Heart right ventricle (tissue), 16 donors: Measurements from ENCODE around the gene R3HDM4. TPM values are rescaled to one million over a fixed set of nuclear protein-coding genes. Genes with fewer than 3 reads are reported as not detected.
"Not testable (repeated sequence)": the region's sequence is repeated elsewhere in the genome, so short reads cannot be mapped to it uniquely, and the experiment has no call there.

Experiments
- ATAC-seq, 8 donors: fragments of 200-7000 bp; cut with Tn5 transposase; one replicate each; pipeline ENCODE4 v1.9.1; 2020; ENCODE audit warnings: mild to moderate bottlenecking in 8 of 8, moderate library complexity in 8 of 8, moderate number of reproducible peaks in 1 of 8
- DNase-seq, 2 donors: peaks; one replicate each; pipeline ENCODE4 v3.0.0-alpha.2; 2020
- H3K27ac ChIP-seq, 10 donors: fragments of 200-600 bp; sonication (generic) in 2 of 10; one replicate each; pipeline versions ENCODE4 v1.5.0 to v1.8.0; 2020 to 2022; ENCODE audit warnings: mild to moderate bottlenecking in 3 of 10
- H3K27me3 ChIP-seq, 7 donors: fragments of 200-600 bp; one replicate each; pipeline ENCODE4 v1.8.0; 2021 to 2022; ENCODE audit warnings: mild to moderate bottlenecking in 2 of 7
- H3K36me3 ChIP-seq, 9 donors: fragments of 200-600 bp; sonication (generic) in 1 of 9; one replicate each; pipeline versions ENCODE4 v1.5.0 to v1.8.0; 2020 to 2022; ENCODE audit warnings: mild to moderate bottlenecking in 2 of 9
- H3K4me1 ChIP-seq, 9 donors: fragments of 200-600 bp; sonication (generic) in 1 of 9; one replicate each; pipeline versions ENCODE4 v1.5.0 to v1.8.0; 2020 to 2022; ENCODE audit warnings: mild to moderate bottlenecking in 4 of 9
- H3K4me3 ChIP-seq, 10 donors: fragments of 200-600 bp; sonication (generic) in 2 of 10; one replicate each; pipeline versions ENCODE4 v1.5.0 to v1.8.0; 2020 to 2022; ENCODE audit warnings: mild to moderate bottlenecking in 7 of 10, moderate library complexity in 2 of 10
- H3K9me3 ChIP-seq, 11 donors: fragments of 200-600 bp in 10 of 11; sonication (generic) in 2 of 11; one replicate each; pipeline versions ENCODE4 v1.5.0 to v1.8.0; 2013 to 2022; ENCODE audit warnings: mild to moderate bottlenecking in 2 of 11, control low read depth in 1 of 11, moderate library complexity in 1 of 11
- CTCF ChIP-seq, 9 donors: fragments of 200-600 bp; sonication (generic) in 2 of 9; IDR thresholded peaks; one replicate each; pipeline versions ENCODE4 v1.5.0 to v1.8.0; 2021 to 2022; ENCODE audit warnings: antibody characterized with exemption in 9 of 9, mild to moderate bottlenecking in 5 of 9, moderate library complexity in 1 of 9
- WGBS, 2 donors: extraction: QIAGEN DNeasy Blood & Tissue Kit; methylation state at CpG; one replicate each; pipeline ENCODE4 v1.1.7; 2013; ENCODE audit warnings: inconsistent platforms in 1 of 2; 5-methylcytosine and 5-hydroxymethylcytosine counted together
- intact Hi-C, 10 donors: fragments of 100-400 bp; cut with DNase I; formaldehyde crosslinking; loops; one replicate each; pipeline versions ENCODE4 v1.11.1 to v1.14.2; 2022
- polyA plus RNA-seq, 2 donors: library from polyadenylated mRNA; stranded (reverse); fragments of 200-250 nt; gene quantifications; one replicate each; pipeline ENCODE4 v1.2.3, GENCODE V29; 2013
- total RNA-seq, 10 donors: library from RNA; stranded (reverse); fragmentation: NEBNext Ultra II Directional in 3 of 10; extraction: Animal tissue kit (Norgen Biotek cat#: 25700) in 3 of 10; gene quantifications; one replicate each; pipeline versions ENCODE4 v1.2.1 to v1.2.4, GENCODE V29; 2021 to 2023
- donor health status: Arrhythmogenic right ventricular cardiomyopathy.
- donor health status: ischemic (EF 13 %, LVEDD 7.1; RV severe dilation, severe dysfunction).
- donor health status: healthy with polysubstance abuse.
- donor health status: DM: no; HTN: yes; CAD: no.
- donor health status: DM: no; HTN: no; CAD: no.
- donor health status: ischemic (EF 25% LVEDD 6.9; RV normal size, moderate dysfunction).
- donor health status: ischemic (EF 25% LVEDD 5.7; RV mildly dilated, moderate dysfunction).
- donor health status: healthy.
- donor health status: DM: yes; HTN: yes; CAD: no.
- donor health status: Ischemic cardiomyopathy.
- donor health status: ischemic (EF 35%, LVEDD 5.7; RV mildly dilated, moderate dysfunction).
- donor health status: nonischemic (EF 11% LVEDD 7.7; RV severe dilation, severe dysfunction).
- donor health status: DM: yes; HTN: yes; CAD: no.
- donor health status: PGD.
- donor health status: ischemic (EF 29% LVEDD 5.4; RV normal size, mild dysfunction).
- donor health status: nonischemic (EF 23%, LVEDD 6.1; RV moderate dilation, normal function).

The R3HDM4 gene
- total and polyA plus RNA-seq, 12 donors, result 16.3 to 49.8 (median 20.8) TPM

GRCh38 chr19:958967-959855 is 46.2 kb upstream of the R3HDM4 start:
- intact Hi-C loops, result no loop called here
- no peaks in the 10 kb centered on the region for H3K4me1 ChIP-seq
- H3K27me3 ChIP-seq, result no peaks in the 10 kb centered on the region
- no peak for DNase-seq
- H3K27ac ChIP-seq, result no peak overlapping the region
- H3K4me3 ChIP-seq, result no peak overlapping the region
- no peak for ATAC-seq
- H3K36me3 ChIP-seq, result peaks cover 0 to 29% (median 0%) of the 10 kb centered on the region in 9 donors
- TF ChIP-seq CTCF (IDR thresholded peaks at IDR 0.05), result no peak
- no peaks in the 10 kb centered on the region for H3K9me3 ChIP-seq
- WGBS, 2 donors, result 89 to 91% methylated on average over 36 of the region's 36 CpGs

DNA sequence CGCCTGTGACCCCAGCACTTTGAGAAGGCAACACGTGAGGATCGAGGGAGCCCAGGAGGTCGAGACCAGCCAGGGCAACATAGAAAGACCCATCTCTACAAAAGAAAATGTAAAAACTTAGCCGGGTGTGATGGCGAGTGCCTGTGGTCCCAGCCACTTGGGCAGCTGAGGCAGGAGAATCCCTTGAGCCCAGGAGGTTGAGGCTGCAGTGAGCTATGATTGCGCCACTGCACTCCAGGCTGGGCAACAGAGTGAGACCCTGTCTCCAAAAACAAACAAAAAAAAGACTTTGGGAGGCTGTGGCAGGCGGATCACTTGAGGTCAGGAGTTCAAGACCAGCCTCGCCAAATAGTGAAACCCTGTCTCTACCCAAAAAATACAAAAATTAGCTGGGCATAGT is 44.6 kb upstream of the R3HDM4 start:
- H3K27me3 ChIP-seq, H3K9me3 ChIP-seq, H3K4me3 ChIP-seq, DNase-seq, ATAC-seq, intact Hi-C loops, H3K27ac ChIP-seq: not testable (repeated sequence)
- Histone ChIP-seq H3K36me3 (peaks cover 0 to 17% (median 0%) of the 10 kb centered on the region in 9 donors), H3K4me1 (peaks cover 0 to 11% (median 5%) of the 10 kb centered on the region in 9 donors)
- WGBS, 2 donors, result 96 to 97% methylated on average over 9 of the region's 9 CpGs

DNA sequence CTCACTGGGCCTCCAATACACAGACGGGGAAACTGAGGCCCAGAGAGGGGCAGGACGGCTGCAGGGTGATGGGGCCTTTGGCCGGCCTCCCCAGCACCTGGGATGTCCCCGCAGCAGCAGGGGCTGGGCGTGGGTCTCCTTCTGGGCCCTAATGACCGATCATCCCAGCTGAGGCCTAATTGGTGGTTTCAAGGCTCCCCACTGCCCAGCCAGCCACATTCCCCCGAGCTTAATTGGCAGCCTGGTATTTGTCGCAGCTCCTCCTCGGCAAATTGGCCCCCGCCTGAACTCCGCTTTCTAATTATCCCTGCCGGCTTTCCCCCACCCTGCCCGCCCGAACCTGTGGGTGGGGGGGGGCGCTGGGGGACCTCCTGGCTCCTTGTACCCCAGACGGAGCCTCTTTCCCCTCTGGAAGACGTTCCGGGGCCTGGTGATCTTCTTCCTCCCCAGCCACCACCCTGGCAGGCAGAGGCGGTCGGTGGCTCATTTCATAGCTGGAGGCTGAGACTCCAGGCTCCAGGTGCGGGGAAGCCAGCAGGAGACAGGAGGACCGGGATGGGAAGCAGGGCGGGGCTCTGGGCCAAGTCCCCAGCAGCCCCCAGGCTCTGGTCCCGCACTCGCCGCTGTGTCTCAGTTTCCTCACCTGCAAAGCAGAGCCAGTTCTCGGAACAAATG is 43.9 kb upstream of the R3HDM4 start:
- Histone ChIP-seq H3K9me3 (no peaks in the 10 kb centered on the region), H3K4me3 (no peak overlapping the region), H3K36me3 (peaks cover 0 to 17% (median 0%) of the 10 kb centered on the region in 9 donors), H3K27me3 (no peaks in the 10 kb centered on the region), H3K4me1 (peaks cover 0 to 17% (median 6%) of the 10 kb centered on the region in 9 donors), H3K27ac (no peak overlapping the region)
- TF ChIP-seq CTCF (IDR thresholded peaks at IDR 0.05), result no peak
- DNase-seq, result no peak
- ATAC-seq, result no peak
- intact Hi-C loops, result no loop called here
- 60 to 72% methylated on average over 27 of the region's 27 CpGs for WGBS, 2 donors

- no peaks in the 10 kb centered on the region for H3K27me3 ChIP-seq
- WGBS, 2 donors, result 87 to 88% methylated on average over 55 of the region's 55 CpGs
- H3K27ac ChIP-seq, result no peak overlapping the region
- intact Hi-C loops, result no loop called here
- ATAC-seq (no peak), DNase-seq (no peak)
- H3K9me3 ChIP-seq, result no peaks in the 10 kb centered on the region
- no peak overlapping the region for H3K4me3 ChIP-seq
- TF ChIP-seq CTCF (IDR thresholded peaks at IDR 0.05), result no peak
- H3K4me1 ChIP-seq, result peaks cover 0 to 24% (median 6%) of the 10 kb centered on the region in 9 donors
- H3K36me3 ChIP-seq, result peaks cover 0 to 15% (median 0%) of the 10 kb centered on the region in 9 donors
These were observed 43.1 kb upstream of the R3HDM4 start for GRCh38 chr19:955803-956765.
